ENCODE results near the gene COP1.
"Not testable (repeated sequence)": the region's sequence is repeated elsewhere in the genome, so short reads cannot be mapped to it uniquely, and the experiment has no call there.

Gene COP1

GRCh38 chr1:176118985-176119384, 88.1 kb downstream of the COP1 start:
- DNase-seq: no peak

GRCh38 chr1:176111835-176112234, 95.3 kb downstream of the COP1 start:
- DNase-seq: no peak

GRCh38 chr1:176110203-176110602, 96.9 kb downstream of the COP1 start:
- no peak for DNase-seq

GRCh38 chr1:176102768-176103350, 104.2 kb downstream of the COP1 start:
- DNase-seq: no peak

- no peak for DNase-seq
These were observed 105.0 kb downstream of the COP1 start for GRCh38 chr1:176101951-176102642.

- DNase-seq: no peak
These were observed 108.5 kb downstream of the COP1 start for GRCh38 chr1:176098560-176098959.

- DNase-seq: no peak
These were observed 111.1 kb downstream of the COP1 start for GRCh38 chr1:176096015-176096414.

GRCh38 chr1:176090766-176091165, 116.3 kb downstream of the COP1 start:
- DNase-seq: no peak

GRCh38 chr1:176087746-176088145, 119.3 kb downstream of the COP1 start:
- DNase-seq: not testable (repeated sequence)

- peak; percentile 28 for DNase-seq
These were observed 133.4 kb downstream of the COP1 start for GRCh38 chr1:176073524-176074157.

- DNase-seq: no peak
These were observed 138.2 kb downstream of the COP1 start for GRCh38 chr1:176068901-176069300.

- DNase-seq: no peak
These were observed 138.8 kb downstream of the COP1 start for GRCh38 chr1:176068256-176068655.

GRCh38 chr1:176066709-176067108, 140.4 kb downstream of the COP1 start:
- DNase-seq: no peak

GRCh38 chr1:176058686-176059085, 148.4 kb downstream of the COP1 start:
- DNase-seq: no peak

- DNase-seq: no peak
These were observed 150.8 kb downstream of the COP1 start for GRCh38 chr1:176056312-176056711.

- DNase-seq: no peak
These were observed 151.7 kb downstream of the COP1 start for GRCh38 chr1:176055398-176055797.

- no peak for DNase-seq
These were observed 155.1 kb downstream of the COP1 start for GRCh38 chr1:176051902-176052518.

- DNase-seq: no peak
These were observed 155.7 kb downstream of the COP1 start for GRCh38 chr1:176051402-176051801.

GRCh38 chr1:176049582-176049981, 157.5 kb downstream of the COP1 start:
- DNase-seq: no peak

GRCh38 chr1:176046926-176047325, 160.2 kb downstream of the COP1 start:
- DNase-seq: no peak

GRCh38 chr1:176043537-176043936, 163.5 kb downstream of the COP1 start:
- DNase-seq: no peak

- DNase-seq: peak; percentile 32
These were observed 173.2 kb downstream of the COP1 start for GRCh38 chr1:176033881-176034280.

- no peak for DNase-seq
These were observed 173.6 kb downstream of the COP1 start for GRCh38 chr1:176033474-176033873.
